HG02884 (cell line): ENCODE data around the gene WASHC1.
"Not testable (repeated sequence)": the region's sequence is repeated elsewhere in the genome, so short reads cannot be mapped to it uniquely, and the experiment has no call there.

ENCODE experiments used
- ATAC-seq: cut with Tn5 transposase; IDR thresholded peaks from one replicate; pipeline ENCODE4 v1.9.1; 2021; ENCODE audit warnings: mild to moderate bottlenecking, moderate library complexity; ENCODE audit not compliant: unreplicated experiment

WASHC1 gene

GRCh38 chr9:16875-17274, 12.4 kb downstream of the WASHC1 start:
- ATAC-seq: not testable (repeated sequence)

- not testable (repeated sequence) for ATAC-seq
Measured at GRCh38 chr9:14129-14809, 15.0 kb downstream of the WASHC1 start.

GRCh38 chr9:11206-11605, 18.1 kb downstream of the WASHC1 start:
- ATAC-seq: not testable (repeated sequence)

- not testable (repeated sequence) for ATAC-seq
Measured at GRCh38 chr9:10653-11053, 18.6 kb downstream of the WASHC1 start.

- ATAC-seq: not testable (repeated sequence)
Measured at GRCh38 chr9:10207-10606, 19.0 kb downstream of the WASHC1 start.
